Uterus (tissue), 4 donors: ENCODE data around the gene LAMC3. TPM values are rescaled to one million over a fixed set of nuclear protein-coding genes. Genes with fewer than 3 reads are reported as not detected.

Source experiments
- DNase-seq, 2 donors: peaks; one replicate each; pipeline ENCODE4 v3.0.0-alpha.2; 2019 to 2020
- H3K27ac ChIP-seq, 2 donors: fragments of 200-600 bp; sonication (generic); 1 replicate in 1 of 2; 2 replicates in 1 of 2; pipeline ENCODE4 v1.5.1; 2016 to 2018
- H3K27me3 ChIP-seq, 2 donors: fragments of 200-600 bp; sonication (generic); one replicate each; pipeline ENCODE4 v1.5.1; 2018 to 2019; ENCODE audit warnings: control low read depth in 1 of 2
- H3K36me3 ChIP-seq, 2 donors: fragments of 200-600 bp; sonication (generic); one replicate each; pipeline ENCODE4 v1.5.1; 2019; ENCODE audit warnings: control low read depth in 1 of 2
- H3K4me1 ChIP-seq, 2 donors: fragments of 200-600 bp; sonication (generic); one replicate each; pipeline ENCODE4 v1.5.1; 2018 to 2019; ENCODE audit warnings: control low read depth in 1 of 2
- H3K4me3 ChIP-seq, 2 donors: fragments of 200-600 bp; sonication (generic); 1 replicate in 1 of 2; 2 replicates in 1 of 2; pipeline ENCODE4 v1.5.1; 2018 to 2019; ENCODE audit warnings: mild to moderate bottlenecking in 1 of 2
- H3K9me3 ChIP-seq, 2 donors: fragments of 200-600 bp; sonication (generic); one replicate each; pipeline ENCODE4 v1.5.1; 2019; ENCODE audit warnings: control low read depth in 1 of 2
- POLR2A ChIP-seq, 2 donors: fragments of 450-650 bp; IDR thresholded peaks; one replicate each; pipeline ENCODE4 v1.6.1; 2016; ENCODE audit warnings: antibody characterized with exemption in 2 of 2, mild to moderate bottlenecking in 1 of 2, moderate library complexity in 1 of 2
- intact Hi-C: fragments of 100-400 bp; cut with DNase I; formaldehyde crosslinking; loops from one replicate; pipeline ENCODE4 v1.15.1; 2023; ENCODE audit warnings: low total_unique reads
- total RNA-seq, 4 donors: library from RNA; depleted of rRNA in 3 of 4; stranded (reverse); fragments of >200 nt in 3 of 4; gene quantifications; one replicate each; pipeline versions ENCODE4 v1.1.0 to v1.2.4, GENCODE V29; 2014 to 2023
- TF ChIP-seq, protein P1 (sequence below), 4 experiments: fragments of 200-600 bp in 2 of 4; fragments of 450-650 bp in 2 of 4; sonication (generic) in 2 of 4; IDR thresholded peaks; one replicate each; pipeline ENCODE4 v1.5.1; 2016 to 2019; ENCODE audit warnings: antibody characterized with exemption in 4 of 4, mild to moderate bottlenecking in 2 of 4, moderate library complexity in 1 of 4
- donor health status: DM: yes; HTN: yes; CAD: no.

LAMC3 gene
- total RNA-seq, 4 donors from 2014 or later = 2.6 to 58.5 (median 3.6) TPM

DNA sequence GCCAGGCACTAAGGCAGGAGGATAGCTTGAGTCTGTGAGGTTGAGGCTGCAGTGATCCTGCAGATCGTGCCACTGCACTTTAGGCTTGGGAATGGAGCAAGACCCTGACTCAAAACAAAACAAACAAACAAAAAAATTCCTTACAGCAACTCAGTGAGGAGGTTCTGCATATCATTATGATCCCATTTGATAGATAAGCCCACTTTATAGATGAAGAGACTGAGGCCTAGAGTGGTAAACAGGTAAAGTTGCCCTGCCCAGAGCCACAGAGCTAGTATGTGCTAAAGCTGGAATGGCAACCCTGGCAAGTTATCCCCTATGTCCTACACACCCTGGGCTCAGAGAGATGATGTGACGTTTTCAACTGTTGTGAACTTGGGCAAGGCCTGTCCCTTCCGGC lies 94.6 kb downstream of the LAMC3 start:
- intact Hi-C loops = no loop called here
- Histone ChIP-seq H3K4me3 (no peak overlapping the region), H3K27ac (no peak overlapping the region)

DNA sequence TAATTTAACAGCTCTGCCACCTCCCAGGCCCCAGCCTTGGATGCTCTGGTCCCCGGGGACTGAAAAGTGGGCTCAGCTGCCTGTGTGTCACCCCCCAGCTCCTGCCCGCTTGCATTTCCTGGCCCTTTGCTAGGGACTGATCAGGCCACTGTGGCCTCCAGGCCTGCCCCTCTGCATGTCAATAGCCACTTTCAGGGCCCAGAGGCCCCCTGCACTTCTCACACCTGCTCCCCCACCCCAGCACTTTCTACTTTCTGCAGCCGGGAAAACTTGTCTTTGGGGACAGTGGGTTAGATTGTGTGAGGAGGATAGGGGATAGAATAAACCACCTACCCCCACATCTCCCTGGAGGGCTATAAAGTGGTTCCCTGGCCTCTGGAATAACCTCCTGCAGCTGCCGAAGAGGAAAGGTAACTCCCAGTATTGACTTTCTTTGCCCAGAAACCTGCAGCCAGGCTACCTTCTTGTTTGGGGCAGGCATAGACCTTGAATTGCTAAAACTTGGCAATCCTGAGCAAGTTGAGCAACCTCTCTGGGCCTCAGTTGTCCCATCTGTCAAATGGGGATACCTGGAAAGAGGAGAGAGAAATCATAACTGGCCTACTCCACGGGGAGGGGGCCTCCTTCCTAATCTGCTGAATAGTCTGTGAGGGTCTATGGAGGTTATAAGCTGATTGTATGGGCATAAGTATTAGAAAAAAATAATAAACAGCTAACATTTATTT lies 95.2 kb downstream of the LAMC3 start:
- Histone ChIP-seq H3K27ac (no peak overlapping the region), H3K4me1 (no peaks in the 10 kb centered on the region), H3K27me3 (no peaks in the 10 kb centered on the region), H3K4me3 (no peak overlapping the region), H3K9me3 (no peaks in the 10 kb centered on the region), H3K36me3 (no peaks in the 10 kb centered on the region)
- TF ChIP-seq, protein P1, sequence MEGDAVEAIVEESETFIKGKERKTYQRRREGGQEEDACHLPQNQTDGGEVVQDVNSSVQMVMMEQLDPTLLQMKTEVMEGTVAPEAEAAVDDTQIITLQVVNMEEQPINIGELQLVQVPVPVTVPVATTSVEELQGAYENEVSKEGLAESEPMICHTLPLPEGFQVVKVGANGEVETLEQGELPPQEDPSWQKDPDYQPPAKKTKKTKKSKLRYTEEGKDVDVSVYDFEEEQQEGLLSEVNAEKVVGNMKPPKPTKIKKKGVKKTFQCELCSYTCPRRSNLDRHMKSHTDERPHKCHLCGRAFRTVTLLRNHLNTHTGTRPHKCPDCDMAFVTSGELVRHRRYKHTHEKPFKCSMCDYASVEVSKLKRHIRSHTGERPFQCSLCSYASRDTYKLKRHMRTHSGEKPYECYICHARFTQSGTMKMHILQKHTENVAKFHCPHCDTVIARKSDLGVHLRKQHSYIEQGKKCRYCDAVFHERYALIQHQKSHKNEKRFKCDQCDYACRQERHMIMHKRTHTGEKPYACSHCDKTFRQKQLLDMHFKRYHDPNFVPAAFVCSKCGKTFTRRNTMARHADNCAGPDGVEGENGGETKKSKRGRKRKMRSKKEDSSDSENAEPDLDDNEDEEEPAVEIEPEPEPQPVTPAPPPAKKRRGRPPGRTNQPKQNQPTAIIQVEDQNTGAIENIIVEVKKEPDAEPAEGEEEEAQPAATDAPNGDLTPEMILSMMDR (IDR thresholded peaks at IDR 0.05) = no peak
- no peak for TF ChIP-seq POLR2A (IDR thresholded peaks at IDR 0.05)
- DNase-seq = no peak
- intact Hi-C loops = no loop called here

More for the DNA sequence above, 94.6 kb downstream of the LAMC3 start:
- DNase-seq = no peak
- TF ChIP-seq POLR2A (IDR thresholded peaks at IDR 0.05) = no peak
- TF ChIP-seq, protein P1 (IDR thresholded peaks at IDR 0.05) = no peak
- Histone ChIP-seq H3K36me3 (no peaks in the 10 kb centered on the region), H3K4me1 (no peaks in the 10 kb centered on the region), H3K9me3 (no peaks in the 10 kb centered on the region), H3K27me3 (no peaks in the 10 kb centered on the region)

DNA sequence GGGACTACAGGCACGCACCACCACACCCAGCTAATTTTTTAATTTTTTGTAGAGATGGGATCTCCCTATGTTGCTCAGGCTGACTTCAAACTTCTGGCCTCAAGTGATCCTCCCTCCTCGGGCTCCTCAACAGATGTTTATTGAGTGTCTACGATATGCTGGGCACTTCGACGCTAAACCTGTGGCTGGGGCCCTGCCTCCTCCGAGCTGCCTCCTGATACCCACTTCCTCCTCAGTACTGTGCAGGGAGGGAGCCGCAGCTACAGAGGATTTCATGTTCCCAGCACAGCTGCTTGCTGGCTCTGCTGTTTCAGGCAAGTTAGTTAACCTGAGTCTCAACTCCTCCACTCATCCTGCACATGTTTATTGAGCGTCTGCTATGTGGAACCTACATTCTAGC lies 97.0 kb downstream of the LAMC3 start:
- H3K4me1 ChIP-seq = no peaks in the 10 kb centered on the region
- no peak for DNase-seq
- no peaks in the 10 kb centered on the region for H3K9me3 ChIP-seq
- no peaks in the 10 kb centered on the region for H3K36me3 ChIP-seq
- H3K4me3 ChIP-seq = no peak overlapping the region
- no peak overlapping the region for H3K27ac ChIP-seq
- TF ChIP-seq, protein P1 (IDR thresholded peaks at IDR 0.05) = no peak
- no peak for TF ChIP-seq POLR2A (IDR thresholded peaks at IDR 0.05)
- H3K27me3 ChIP-seq = no peaks in the 10 kb centered on the region
- intact Hi-C loops = no loop called here

DNA sequence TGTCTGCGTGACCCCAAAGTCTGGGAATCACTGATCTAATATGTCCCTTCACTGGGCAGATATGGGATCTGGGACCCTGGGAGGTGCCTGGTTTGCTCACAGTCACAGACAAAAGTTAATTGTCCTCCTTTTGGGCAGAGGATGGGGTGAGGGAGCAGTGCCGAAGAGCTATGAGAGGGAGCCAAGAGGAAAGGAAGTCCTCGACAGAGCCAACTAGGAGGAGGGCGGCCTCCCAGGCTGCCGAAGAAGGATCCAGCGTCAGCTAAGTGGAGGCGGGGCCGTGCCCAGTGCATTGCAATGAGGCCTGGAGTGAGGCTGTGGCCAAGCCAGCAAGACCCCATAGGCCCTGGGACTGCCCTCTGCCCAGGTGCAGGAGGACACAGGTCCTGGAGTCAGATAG lies 98.8 kb downstream of the LAMC3 start:
- no peaks in the 10 kb centered on the region for H3K9me3 ChIP-seq
- no peak for DNase-seq
- no peaks in the 10 kb centered on the region for H3K27me3 ChIP-seq
- intact Hi-C loops = no loop called here
- no peaks in the 10 kb centered on the region for H3K36me3 ChIP-seq
- H3K4me3 ChIP-seq = no peak overlapping the region
- TF ChIP-seq, protein P1 (IDR thresholded peaks at IDR 0.05) = no peak
- TF ChIP-seq POLR2A (IDR thresholded peaks at IDR 0.05) = no peak
- no peak overlapping the region for H3K27ac ChIP-seq
- no peaks in the 10 kb centered on the region for H3K4me1 ChIP-seq

DNA sequence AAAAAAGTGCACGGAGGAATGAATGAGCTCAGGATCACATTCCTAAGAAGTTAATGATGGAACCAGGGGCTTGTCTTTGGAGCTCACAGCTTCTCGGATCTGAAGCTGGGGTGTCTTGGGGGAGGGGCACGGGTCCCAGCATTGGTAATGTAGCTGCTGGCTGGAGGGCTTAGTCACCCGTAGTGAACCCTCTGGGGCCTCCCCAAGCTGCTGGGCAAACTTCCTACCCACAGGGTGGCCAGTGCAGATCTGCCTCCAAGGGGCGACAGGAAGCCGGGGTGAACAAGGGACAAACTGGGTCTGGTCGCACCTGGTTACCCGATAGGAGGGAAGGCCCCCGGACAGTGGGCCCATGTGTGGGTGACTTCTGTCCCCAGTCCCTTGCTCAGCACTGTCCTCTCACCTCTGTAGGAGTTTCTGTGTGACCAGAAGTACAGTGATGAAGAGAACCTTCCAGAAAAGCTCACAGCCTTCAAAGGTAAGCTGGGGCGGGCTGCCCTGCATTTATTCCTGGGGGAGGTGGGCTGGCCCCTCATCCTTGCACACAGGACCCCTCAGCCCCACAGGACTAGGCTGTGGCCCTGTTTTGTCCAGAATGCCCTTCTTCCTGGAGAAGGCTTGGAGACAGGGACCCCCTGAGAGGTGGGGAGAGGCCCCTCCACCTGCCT lies 102.3 kb downstream of the LAMC3 start:
- no peak overlapping the region for H3K27ac ChIP-seq
- no peaks in the 10 kb centered on the region for H3K27me3 ChIP-seq

More for the DNA sequence above, 102.3 kb downstream of the LAMC3 start:
- no peak overlapping the region for H3K4me3 ChIP-seq
- H3K4me1 ChIP-seq = no peaks in the 10 kb centered on the region
- intact Hi-C loops = no loop called here
- TF ChIP-seq, protein P1 (IDR thresholded peaks at IDR 0.05) = no peak
- no peak for TF ChIP-seq POLR2A (IDR thresholded peaks at IDR 0.05)
- H3K9me3 ChIP-seq = no peaks in the 10 kb centered on the region
- DNase-seq = no peak
- H3K36me3 ChIP-seq = no peaks in the 10 kb centered on the region
